HepG2 (cell line): ENCODE data around the gene SYT7.

Experiments used
- CTCF ChIP-seq: sonication (generic); formaldehyde crosslinking; IDR thresholded peaks from 2 replicates; pipeline ENCODE4 v1.5.0; 2020; ENCODE audit warnings: mild to moderate bottlenecking, missing genetic modification reagents, moderate library complexity
- ZNF543 ChIP-seq: sonication (generic); formaldehyde crosslinking; IDR thresholded peaks from 2 replicates; pipeline ENCODE4 v1.4.0; 2020; ENCODE audit warnings: mild to moderate bottlenecking, missing genetic modification reagents
- ZNF547 ChIP-seq: sonication (generic); formaldehyde crosslinking; IDR thresholded peaks from 2 replicates; pipeline ENCODE4 v1.5.1; 2020; ENCODE audit warnings: mild to moderate bottlenecking, missing genetic modification reagents

- TF ChIP-seq ZNF547 = no peak
- TF ChIP-seq CTCF (CRISPR knock-in tag) = no peak
- no peak for TF ChIP-seq ZNF543
Observed at GRCh38 chr11:61619471-61620226, 38.8 kb upstream of the SYT7 start.
